Activated T-cell treated with anti-CD3 and anti-CD28 coated beads, Interleukin-2, amount 50 U/mL, for 72 hours (primary cell): ENCODE data around the gene KCND2. TPM values are rescaled to one million over a fixed set of nuclear protein-coding genes. Genes with fewer than 3 reads are reported as not detected.
"Not testable (repeated sequence)": the region's sequence is repeated elsewhere in the genome, so short reads cannot be mapped to it uniquely, and the experiment has no call there.

ENCODE experiments used
- ATAC-seq, 2 donors: fragments of 150-1000 bp; cut with Tn5 transposase; replicated peaks in 1 of 2; 2 replicates each; pipeline ENCODE4 v1.10.0; 2021; ENCODE audit warnings: moderate library complexity in 2 of 2, mild to moderate bottlenecking in 1 of 2
- DNase-seq, 2 donors: peaks; one replicate each; pipeline ENCODE4 v3.0.0; 2021 to 2022; ENCODE audit warnings: mixed read lengths in 1 of 2
- H3K27ac Mint-ChIP-seq: one replicate; pipeline ENCODE4 v1.8.0; 2022; ENCODE audit warnings: mild to moderate bottlenecking, moderate library complexity, mixed read lengths
- H3K27me3 Mint-ChIP-seq: one replicate; pipeline ENCODE4 v1.8.0; 2022; ENCODE audit warnings: low read depth, mixed read lengths
- H3K36me3 Mint-ChIP-seq, 2 donors: one replicate each; pipeline ENCODE4 v1.8.0; 2022; ENCODE audit warnings: mixed read lengths in 2 of 2, mild to moderate bottlenecking in 1 of 2; ENCODE audit not compliant: insufficient read depth in 2 of 2
- H3K4me1 Mint-ChIP-seq: one replicate; pipeline ENCODE4 v1.8.0; 2022; ENCODE audit warnings: low read depth, mixed read lengths
- H3K4me3 Mint-ChIP-seq, 2 donors: one replicate each; pipeline ENCODE4 v1.8.0; 2022; ENCODE audit warnings: mild to moderate bottlenecking in 2 of 2, mixed read lengths in 2 of 2, moderate library complexity in 2 of 2
- H3K9me3 Mint-ChIP-seq, 2 donors: one replicate each; pipeline ENCODE4 v1.8.0; 2022; ENCODE audit warnings: mixed read lengths in 2 of 2
- total RNA-seq, 2 donors: library from RNA; stranded (reverse); gene quantifications; one replicate each; pipeline ENCODE4 v1.2.3, GENCODE V29; 2022

Gene KCND2
- total RNA-seq, 2 donors from 2014 or later, result not detected

- no peak for ATAC-seq
- DNase-seq, result no peak
- Mint-ChIP-seq H3K9me3 (no peaks in the 10 kb centered on the region), H3K27me3 (no peaks in the 10 kb centered on the region), H3K4me3 (no peak overlapping the region), H3K4me1 (no peaks in the 10 kb centered on the region), H3K36me3 (no peaks in the 10 kb centered on the region), H3K27ac (no peak overlapping the region)
These were observed 404.6 kb downstream of the KCND2 start for GRCh38 chr7:120677535-120677934.

DNA sequence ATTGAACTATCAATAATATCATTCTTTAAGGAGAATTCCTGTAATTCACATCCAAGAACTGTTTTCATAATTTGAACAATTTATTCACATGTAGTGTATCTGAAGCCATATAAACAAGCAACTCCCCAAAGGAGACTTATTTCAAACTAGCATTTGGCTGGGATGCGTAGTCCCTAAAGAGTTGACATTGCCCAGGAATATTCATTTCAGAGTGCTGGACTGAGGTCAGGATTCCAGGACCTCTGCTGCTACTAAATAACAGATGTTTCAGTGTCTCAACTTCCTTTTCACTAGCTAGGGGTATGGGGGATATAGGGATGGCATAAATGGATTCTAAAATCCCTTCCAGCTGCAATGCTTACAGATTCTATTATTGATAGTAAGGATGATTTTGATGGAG, 408.0 kb downstream of the KCND2 start:
- H3K9me3 Mint-ChIP-seq, result no peaks in the 10 kb centered on the region
- no peaks in the 10 kb centered on the region for H3K36me3 Mint-ChIP-seq
- no peaks in the 10 kb centered on the region for H3K27me3 Mint-ChIP-seq
- ATAC-seq (no peak), DNase-seq (no peak)
- H3K4me3 Mint-ChIP-seq, result no peak overlapping the region
- no peaks in the 10 kb centered on the region for H3K4me1 Mint-ChIP-seq
- H3K27ac Mint-ChIP-seq, result no peak overlapping the region

- Mint-ChIP-seq H3K27ac (no peak overlapping the region), H3K36me3 (no peaks in the 10 kb centered on the region), H3K4me1 (no peaks in the 10 kb centered on the region), H3K9me3 (no peaks in the 10 kb centered on the region), H3K27me3 (no peaks in the 10 kb centered on the region), H3K4me3 (no peak overlapping the region)
- ATAC-seq (no peak), DNase-seq (no peak)
These were observed 411.5 kb downstream of the KCND2 start for GRCh38 chr7:120684463-120684862.

DNA sequence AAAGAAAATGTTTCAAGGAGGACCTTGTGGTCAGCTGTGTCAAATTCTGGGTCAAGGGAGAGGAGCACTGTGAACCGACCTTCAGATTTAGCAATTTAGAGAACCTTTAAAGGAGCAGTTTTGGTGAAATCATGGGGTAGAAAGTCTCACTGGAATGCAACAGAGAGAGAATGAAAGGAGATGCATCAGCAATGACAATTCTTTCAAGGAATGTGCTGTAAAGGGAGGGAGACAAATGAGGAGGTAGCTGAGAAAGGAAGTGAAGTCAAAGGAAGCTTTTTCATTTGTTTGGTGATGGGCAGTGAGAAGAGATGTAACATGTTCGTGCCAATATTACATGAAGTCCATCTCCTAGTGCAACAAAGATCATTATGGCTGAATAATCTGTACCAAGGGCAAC, 418.9 kb downstream of the KCND2 start:
- no peak overlapping the region for H3K27ac Mint-ChIP-seq
- no peak for ATAC-seq

DNA sequence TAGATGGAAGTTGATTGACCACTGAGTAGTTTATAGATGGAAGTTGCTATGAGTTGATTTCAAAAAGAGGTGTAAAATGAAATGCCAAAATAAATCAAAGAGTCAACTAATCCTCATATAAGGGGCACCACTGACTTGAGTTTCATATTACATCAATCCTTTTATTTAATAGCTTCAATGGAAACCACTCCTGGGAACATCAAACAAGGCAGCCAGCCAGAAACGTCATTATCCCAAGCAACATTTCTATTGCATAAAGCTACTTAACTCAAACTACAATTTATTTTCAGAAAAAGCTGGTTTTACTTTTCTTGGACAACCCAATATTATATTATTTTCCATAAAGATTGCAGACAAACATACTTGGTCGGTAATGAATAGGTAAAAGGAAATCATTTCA, 422.9 kb downstream of the KCND2 start:
- Mint-ChIP-seq H3K27me3 (no peaks in the 10 kb centered on the region), H3K4me1 (no peaks in the 10 kb centered on the region), H3K9me3 (peaks cover 0 to 2% of the 10 kb centered on the region in 2 donors), H3K36me3 (no peaks in the 10 kb centered on the region), H3K27ac (no peak overlapping the region), H3K4me3 (no peak overlapping the region)
- DNase-seq, result no peak
- no peak for ATAC-seq

More for the DNA sequence above, 418.9 kb downstream of the KCND2 start:
- Mint-ChIP-seq H3K36me3 (no peaks in the 10 kb centered on the region), H3K27me3 (no peaks in the 10 kb centered on the region), H3K4me1 (no peaks in the 10 kb centered on the region), H3K4me3 (no peak overlapping the region), H3K9me3 (peaks cover 0 to 2% of the 10 kb centered on the region in 2 donors)
- no peak for DNase-seq

DNA sequence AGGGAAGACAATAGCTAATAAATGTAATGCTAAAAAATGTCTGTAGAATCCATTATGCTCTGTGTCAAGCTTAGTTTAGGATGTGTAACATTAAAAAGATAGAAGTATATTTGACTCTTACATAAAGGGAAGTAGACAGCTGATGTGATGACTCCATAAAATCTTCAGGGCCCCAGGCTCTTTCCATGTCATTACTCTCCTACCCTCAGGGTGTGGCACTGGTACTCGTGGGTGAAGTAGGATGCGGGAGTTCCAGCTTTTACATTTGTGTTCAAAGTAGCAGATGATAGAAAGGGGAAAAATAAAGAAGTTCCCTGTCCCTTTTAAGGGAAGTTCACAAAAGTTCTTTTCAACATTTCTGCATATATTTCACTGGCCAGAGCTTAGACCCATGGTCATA, 427.8 kb downstream of the KCND2 start:
- Mint-ChIP-seq H3K4me3 (no peak overlapping the region), H3K27me3 (no peaks in the 10 kb centered on the region), H3K9me3 (peaks cover 2% of the 10 kb centered on the region in 2 donors), H3K36me3 (no peaks in the 10 kb centered on the region), H3K27ac (no peak overlapping the region), H3K4me1 (no peaks in the 10 kb centered on the region)
- DNase-seq, result no peak
- ATAC-seq, result no peak

DNA sequence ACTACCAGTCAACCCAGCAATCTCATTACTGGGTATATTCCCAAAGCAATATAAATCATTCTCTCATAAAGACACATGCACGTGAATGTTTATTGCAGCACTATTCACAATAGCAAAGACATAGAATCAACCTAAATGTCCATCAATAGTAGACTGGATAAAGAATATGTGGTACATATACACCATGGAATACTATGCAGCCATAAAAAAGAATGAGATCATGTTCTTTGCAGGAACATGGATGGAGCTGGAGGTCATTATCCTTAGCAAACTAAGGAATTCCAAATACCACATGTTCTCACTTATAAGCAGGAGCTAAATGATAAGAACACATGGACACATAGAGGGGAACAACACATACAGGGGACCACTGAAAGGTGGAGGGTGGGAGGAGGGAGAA, 429.4 kb downstream of the KCND2 start:
- ATAC-seq, H3K9me3 Mint-ChIP-seq, H3K4me3 Mint-ChIP-seq, H3K27me3 Mint-ChIP-seq, DNase-seq, H3K27ac Mint-ChIP-seq, H3K36me3 Mint-ChIP-seq, H3K4me1 Mint-ChIP-seq: not testable (repeated sequence)

DNA sequence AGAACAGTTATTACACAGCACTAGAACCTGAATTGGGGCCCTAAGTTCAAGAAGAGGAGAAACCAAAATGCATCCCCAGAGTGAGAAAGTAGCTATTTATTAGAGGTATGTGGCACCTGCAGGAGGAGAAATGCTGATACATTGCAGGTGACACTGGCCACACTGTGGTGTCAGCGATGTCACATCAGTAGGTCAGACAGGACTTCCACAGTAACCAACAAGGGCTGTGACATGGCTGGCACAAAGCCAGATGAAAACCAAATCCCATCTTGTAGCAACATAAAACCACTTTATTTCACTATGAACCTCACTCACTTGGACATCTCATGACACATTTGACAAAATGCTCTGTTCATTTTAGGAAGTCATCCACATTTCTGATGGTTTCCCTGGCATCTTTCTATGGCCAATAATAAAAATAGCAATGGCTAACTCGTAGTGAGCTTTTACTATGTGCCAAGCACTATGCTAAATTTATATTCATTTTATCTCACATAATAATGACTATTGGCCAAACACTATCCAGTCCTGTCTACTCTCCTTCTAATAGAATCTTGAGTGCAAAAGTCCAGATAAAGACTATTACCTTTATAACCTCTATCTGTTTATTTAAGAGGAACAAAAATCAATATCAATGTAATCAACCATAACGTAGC, 430.7 kb downstream of the KCND2 start:
- H3K27me3 Mint-ChIP-seq, result no peaks in the 10 kb centered on the region
- no peaks in the 10 kb centered on the region for H3K4me1 Mint-ChIP-seq
- H3K36me3 Mint-ChIP-seq, result no peaks in the 10 kb centered on the region
- H3K4me3 Mint-ChIP-seq, result no peak overlapping the region
- H3K9me3 Mint-ChIP-seq, result peaks cover 0 to 2% of the 10 kb centered on the region in 2 donors
- DNase-seq (no peak), ATAC-seq (no peak)
- H3K27ac Mint-ChIP-seq, result no peak overlapping the region

GRCh38 chr7:120709252-120709971, 436.4 kb downstream of the KCND2 start:
- Mint-ChIP-seq H3K27me3 (no peaks in the 10 kb centered on the region), H3K27ac (no peak overlapping the region), H3K9me3 (no peaks in the 10 kb centered on the region), H3K36me3 (no peaks in the 10 kb centered on the region), H3K4me1 (no peaks in the 10 kb centered on the region), H3K4me3 (no peak overlapping the region)
- no peak for DNase-seq
- no peak for ATAC-seq

DNA sequence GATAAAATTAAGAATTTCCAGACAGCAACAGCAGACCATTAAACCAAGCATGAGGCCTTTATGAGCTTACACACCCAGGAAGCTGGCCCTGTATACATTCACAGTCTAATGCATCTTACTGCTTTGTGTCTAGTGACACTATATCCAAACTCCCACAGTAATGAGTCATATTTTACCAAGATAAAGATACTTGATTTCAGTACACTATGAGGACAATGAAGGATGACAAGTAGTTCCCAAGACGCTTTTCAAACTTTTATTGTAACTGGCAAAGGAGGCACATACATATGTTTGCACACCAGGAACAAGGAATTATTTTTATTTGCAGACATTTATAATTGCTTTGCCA, 437.0 kb downstream of the KCND2 start:
- no peaks in the 10 kb centered on the region for H3K27me3 Mint-ChIP-seq

GRCh38 chr7:120714945-120715344, 442.0 kb downstream of the KCND2 start:
- DNase-seq (no peak), ATAC-seq (no peak)
- H3K27me3 Mint-ChIP-seq, result no peaks in the 10 kb centered on the region
- no peaks in the 10 kb centered on the region for H3K9me3 Mint-ChIP-seq
- H3K4me3 Mint-ChIP-seq, result no peak overlapping the region
- no peaks in the 10 kb centered on the region for H3K4me1 Mint-ChIP-seq
- no peak overlapping the region for H3K27ac Mint-ChIP-seq
- no peaks in the 10 kb centered on the region for H3K36me3 Mint-ChIP-seq

More for the DNA sequence above, 437.0 kb downstream of the KCND2 start:
- no peaks in the 10 kb centered on the region for H3K4me1 Mint-ChIP-seq
- DNase-seq, result no peak
- ATAC-seq, result no peak
- no peak overlapping the region for H3K27ac Mint-ChIP-seq
- no peaks in the 10 kb centered on the region for H3K36me3 Mint-ChIP-seq
- no peak overlapping the region for H3K4me3 Mint-ChIP-seq
- H3K9me3 Mint-ChIP-seq, result no peaks in the 10 kb centered on the region

DNA sequence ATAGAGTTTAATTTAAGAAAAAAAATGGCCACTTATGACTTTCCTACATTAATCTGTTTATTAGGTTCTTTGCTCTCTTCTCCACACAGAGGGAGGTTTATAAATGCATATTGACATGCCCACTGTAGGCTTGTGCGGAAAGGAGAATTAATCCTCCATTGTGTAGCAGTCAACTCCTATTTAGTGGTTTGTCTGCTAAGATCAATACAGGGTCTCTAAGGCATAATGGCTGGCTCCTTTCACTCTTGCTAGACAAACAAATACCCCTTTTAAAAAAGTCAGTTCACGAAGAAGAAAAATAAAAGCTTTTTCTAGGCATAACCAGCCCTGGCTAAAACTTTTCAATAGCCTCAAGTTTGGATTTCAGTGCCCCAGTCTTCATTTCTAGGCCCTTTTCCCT, 443.3 kb downstream of the KCND2 start:
- H3K4me1 Mint-ChIP-seq, result no peaks in the 10 kb centered on the region
- no peaks in the 10 kb centered on the region for H3K9me3 Mint-ChIP-seq
- no peak overlapping the region for H3K4me3 Mint-ChIP-seq
- no peak for DNase-seq
- ATAC-seq, result no peak
- H3K36me3 Mint-ChIP-seq, result no peaks in the 10 kb centered on the region
- no peaks in the 10 kb centered on the region for H3K27me3 Mint-ChIP-seq
- no peak overlapping the region for H3K27ac Mint-ChIP-seq

DNA sequence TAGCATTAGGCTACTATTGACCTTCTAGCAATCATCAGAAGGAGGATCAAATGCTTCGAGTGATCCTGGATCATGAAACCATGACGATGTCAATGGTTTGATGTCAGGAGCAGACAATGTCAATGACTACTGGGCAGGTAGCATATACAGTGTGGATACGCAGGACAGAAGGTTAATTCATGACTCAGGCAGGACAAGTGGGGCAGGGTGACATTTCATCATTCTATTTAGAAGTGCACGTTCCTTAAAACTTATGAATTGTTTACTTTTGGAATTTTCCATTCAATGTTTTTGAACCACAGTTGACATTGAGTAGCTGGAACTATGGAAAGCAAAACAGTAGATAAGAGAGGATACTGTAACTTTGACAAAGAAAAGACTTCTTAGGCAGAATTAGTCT, 444.2 kb downstream of the KCND2 start:
- H3K4me3 Mint-ChIP-seq, result no peak overlapping the region
- DNase-seq (no peak), ATAC-seq (no peak)
- no peaks in the 10 kb centered on the region for H3K9me3 Mint-ChIP-seq
- no peaks in the 10 kb centered on the region for H3K36me3 Mint-ChIP-seq
- no peaks in the 10 kb centered on the region for H3K4me1 Mint-ChIP-seq
- H3K27ac Mint-ChIP-seq, result no peak overlapping the region
- no peaks in the 10 kb centered on the region for H3K27me3 Mint-ChIP-seq

DNA sequence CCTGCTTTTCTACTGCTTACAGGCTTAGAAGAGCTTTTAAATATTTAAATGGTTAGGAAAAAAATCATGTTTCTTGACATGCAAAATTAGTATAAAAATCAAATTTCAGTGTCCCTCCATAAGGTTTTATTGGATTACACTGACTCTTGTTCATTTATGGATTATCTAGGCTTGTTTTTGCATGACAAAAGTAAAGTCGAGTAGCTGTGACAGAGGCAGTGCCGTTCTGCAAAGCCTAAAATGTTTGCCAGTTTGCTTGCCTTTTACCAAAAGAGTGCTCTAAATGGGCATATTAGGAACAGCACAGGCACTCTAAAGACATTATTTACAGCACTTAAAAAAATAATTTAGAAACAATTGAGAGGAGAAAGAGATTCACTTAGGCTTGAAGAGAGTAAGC, 445.4 kb downstream of the KCND2 start:
- Mint-ChIP-seq H3K36me3 (no peaks in the 10 kb centered on the region), H3K27ac (no peak overlapping the region), H3K9me3 (no peaks in the 10 kb centered on the region), H3K27me3 (no peaks in the 10 kb centered on the region), H3K4me3 (no peak overlapping the region), H3K4me1 (no peaks in the 10 kb centered on the region)
- DNase-seq (no peak), ATAC-seq (no peak)
